HG03095 (cell line): Measurements from ENCODE around the gene CCDC43.

ENCODE experiments used
- ATAC-seq: cut with Tn5 transposase; IDR thresholded peaks from one replicate; pipeline ENCODE4 v1.9.1; 2021; ENCODE audit warnings: moderate library complexity; ENCODE audit not compliant: unreplicated experiment

CCDC43 gene

DNA sequence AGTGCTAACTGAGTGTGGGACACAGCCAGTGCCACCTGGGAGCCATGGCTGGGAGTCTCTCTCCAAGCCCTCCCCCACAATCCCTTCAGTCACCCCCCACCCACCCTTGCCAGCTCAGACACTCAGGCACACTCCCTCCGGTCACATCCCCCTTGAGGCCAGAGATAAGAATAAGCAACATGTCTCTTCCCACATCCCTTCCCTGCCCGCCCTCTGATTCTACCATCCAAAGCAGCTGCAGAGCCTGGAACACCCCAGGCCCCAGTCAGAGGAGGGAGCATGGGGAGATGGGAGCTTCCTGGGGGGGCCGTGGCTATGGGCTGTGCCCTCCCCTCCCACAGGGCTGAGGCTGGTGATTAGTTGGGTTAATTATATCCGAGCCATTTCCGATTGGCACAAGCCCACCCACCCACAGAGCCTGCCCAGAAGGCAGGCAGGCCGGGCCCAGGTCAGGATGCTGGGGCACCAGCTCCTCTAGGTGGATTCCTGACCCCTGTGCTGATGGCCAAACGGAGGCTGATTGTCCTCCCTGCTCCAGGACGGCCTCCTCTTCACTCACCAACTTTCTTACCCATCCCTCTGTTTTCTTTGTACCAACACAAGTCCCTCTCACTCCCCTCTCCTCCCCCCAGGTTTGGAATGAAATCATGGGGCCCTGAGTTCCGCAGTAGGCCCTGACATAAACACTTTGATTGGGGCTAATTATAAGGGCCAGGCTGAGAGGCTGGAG, 61.9 kb downstream of the CCDC43 start:
- ATAC-seq, result no peak
